AG04450 (cell line): ENCODE data around the gene GAPT. TPM values are rescaled to one million over a fixed set of nuclear protein-coding genes. Genes with fewer than 3 reads are reported as not detected.

Experiments used
- CTCF ChIA-PET: fragments of 300-600, 350-600 bp; formaldehyde crosslinking; extraction: SDS; loops from one replicate; lab custom pipeline; 2022; ENCODE audit warnings: antibody characterized with exemption, inconsistent platforms; lab: Charles Lee
- POLR2A ChIA-PET: fragments of 350-600 bp; formaldehyde crosslinking; extraction: SDS; loops from one replicate; lab custom pipeline; 2021; ENCODE audit warnings: antibody characterized with exemption, inconsistent platforms; lab: Yijun Ruan, JAX
- DNase-seq: peaks from one replicate; pipeline ENCODE4 v3.0.0-alpha.2; 2011; ENCODE audit warnings: low read depth, low spot score
- H3K27ac ChIP-seq: one replicate; pipeline ENCODE4 v1.5.1; 2012; ENCODE audit warnings: low read depth, low read length, control low read depth
- H3K27me3 ChIP-seq: one replicate; pipeline ENCODE4 v1.6.0; 2012; ENCODE audit warnings: low read length; ENCODE audit not compliant: control insufficient read depth, insufficient read depth
- H3K4me3 ChIP-seq: 2 replicates; pipeline ENCODE4 v1.5.1; 2011; ENCODE audit warnings: mild to moderate bottlenecking, low read depth, low read length, control low read depth
- H3K9me3 ChIP-seq: 2 replicates; pipeline ENCODE4 v1.5.1; 2012; ENCODE audit warnings: low read length; ENCODE audit not compliant: control insufficient read depth, insufficient read depth
- polyA plus RNA-seq: library from polyadenylated mRNA; depleted of rRNA; stranded (reverse); fragments of >200 nt; gene quantifications from 2 replicates; pipeline ENCODE4 v1.2.3, GENCODE V29; 2011; rRNA removed
- small RNA-seq: library from RNA; depleted of rRNA; stranded (forward); fragments of <200 nt; gene quantifications from one replicate; pipeline ENCODE3, GENCODE V24; 2012; ENCODE audit warnings: low read depth; ENCODE audit not compliant: insufficient read length
- TF ChIP-seq, protein P1 (sequence below): IDR thresholded peaks from 2 replicates; pipeline ENCODE4 v1.5.1; 2011; ENCODE audit warnings: low read depth, low read length, control low read depth, inconsistent platforms

GAPT gene
- polyA plus RNA-seq, 1 experiment: not detected

DNA sequence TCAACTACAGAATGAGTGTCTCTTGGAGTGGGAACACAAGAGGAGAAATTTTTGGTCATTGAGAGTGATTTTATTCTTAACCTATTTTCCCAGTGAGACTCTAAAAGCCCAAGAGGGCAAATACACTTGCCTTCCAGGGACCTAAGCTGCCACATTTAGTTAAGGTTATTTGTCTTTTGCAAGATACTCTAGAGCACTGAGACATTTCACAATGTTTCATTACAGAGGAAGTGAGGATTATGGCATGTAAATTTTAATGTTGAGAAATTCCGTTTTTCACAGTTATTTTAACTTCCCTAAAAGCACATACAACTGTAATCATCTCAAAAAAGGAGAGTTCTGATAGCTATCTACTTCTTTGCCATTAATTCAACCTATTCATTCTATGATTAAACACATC, 53.0 kb downstream of the GAPT start:
- H3K4me3 ChIP-seq: no peak overlapping the region
- H3K27ac ChIP-seq: no peak overlapping the region
- POLR2A ChIA-PET: no interaction called here
- no peaks in the 10 kb centered on the region for H3K9me3 ChIP-seq
- CTCF ChIA-PET: no interaction called here
- TF ChIP-seq, protein P1, sequence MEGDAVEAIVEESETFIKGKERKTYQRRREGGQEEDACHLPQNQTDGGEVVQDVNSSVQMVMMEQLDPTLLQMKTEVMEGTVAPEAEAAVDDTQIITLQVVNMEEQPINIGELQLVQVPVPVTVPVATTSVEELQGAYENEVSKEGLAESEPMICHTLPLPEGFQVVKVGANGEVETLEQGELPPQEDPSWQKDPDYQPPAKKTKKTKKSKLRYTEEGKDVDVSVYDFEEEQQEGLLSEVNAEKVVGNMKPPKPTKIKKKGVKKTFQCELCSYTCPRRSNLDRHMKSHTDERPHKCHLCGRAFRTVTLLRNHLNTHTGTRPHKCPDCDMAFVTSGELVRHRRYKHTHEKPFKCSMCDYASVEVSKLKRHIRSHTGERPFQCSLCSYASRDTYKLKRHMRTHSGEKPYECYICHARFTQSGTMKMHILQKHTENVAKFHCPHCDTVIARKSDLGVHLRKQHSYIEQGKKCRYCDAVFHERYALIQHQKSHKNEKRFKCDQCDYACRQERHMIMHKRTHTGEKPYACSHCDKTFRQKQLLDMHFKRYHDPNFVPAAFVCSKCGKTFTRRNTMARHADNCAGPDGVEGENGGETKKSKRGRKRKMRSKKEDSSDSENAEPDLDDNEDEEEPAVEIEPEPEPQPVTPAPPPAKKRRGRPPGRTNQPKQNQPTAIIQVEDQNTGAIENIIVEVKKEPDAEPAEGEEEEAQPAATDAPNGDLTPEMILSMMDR: no peak
- H3K27me3 ChIP-seq: no peaks in the 10 kb centered on the region
- no peak for DNase-seq

DNA sequence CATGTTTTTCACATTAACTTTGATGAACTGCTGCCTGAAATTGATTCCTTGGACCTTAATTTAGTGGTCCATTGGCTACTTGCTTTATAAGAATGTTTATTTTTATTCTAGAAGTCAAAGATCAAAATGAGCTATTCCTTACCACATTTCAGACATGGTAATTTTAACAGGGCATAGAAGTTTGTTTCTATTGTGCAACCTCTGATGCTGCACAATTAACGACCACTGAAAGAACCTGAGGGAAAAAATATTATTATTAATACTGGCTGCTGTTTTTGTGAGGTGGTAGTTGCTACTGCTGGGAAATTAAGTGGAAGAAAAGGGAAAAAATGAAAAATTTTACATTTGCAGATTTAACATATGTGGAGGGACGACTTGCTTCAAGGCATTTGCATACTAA, 53.7 kb downstream of the GAPT start:
- H3K9me3 ChIP-seq: no peaks in the 10 kb centered on the region
- ChIA-PET CTCF (no interaction called here), POLR2A (no interaction called here)
- H3K4me3 ChIP-seq: no peak overlapping the region
- H3K27me3 ChIP-seq: no peaks in the 10 kb centered on the region
- no peak for DNase-seq
- TF ChIP-seq, protein P1: no peak
- H3K27ac ChIP-seq: no peak overlapping the region

DNA sequence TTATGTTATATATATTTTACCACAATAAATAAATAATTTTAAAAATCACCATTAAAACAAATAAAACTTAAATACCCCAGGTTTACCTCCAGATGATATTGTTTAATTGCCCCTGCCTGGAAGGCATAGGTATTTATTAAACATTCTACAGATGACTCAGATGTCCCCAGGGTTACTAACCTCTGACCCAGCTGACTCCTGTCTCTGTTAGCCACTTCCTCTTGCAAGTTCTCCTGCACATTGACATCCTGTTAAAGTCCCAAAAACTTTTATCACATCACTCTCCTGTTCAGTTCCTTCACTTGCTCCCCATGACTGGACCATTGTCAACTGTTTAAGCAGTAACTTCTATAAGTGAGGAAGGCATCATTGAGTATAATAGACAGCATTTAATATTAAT, 54.7 kb downstream of the GAPT start:
- CTCF ChIA-PET: no interaction called here
- H3K27me3 ChIP-seq: no peaks in the 10 kb centered on the region
- no peaks in the 10 kb centered on the region for H3K9me3 ChIP-seq
- POLR2A ChIA-PET: no interaction called here
- TF ChIP-seq, protein P1: no peak
- DNase-seq: no peak
- H3K27ac ChIP-seq: no peak overlapping the region
- H3K4me3 ChIP-seq: no peak overlapping the region

Small RNAs within 50 kb of the gene (small RNA-seq; reads per million reads assigned to genes)
- not detected for gene MIR548AE2

Other genes starting within 250 kb of the GAPT start
- 229 and 244 TPM in 2 replicates for gene PLK2, start 31.3 kb upstream of the GAPT start, polyA plus RNA-seq
- not detected in 2 replicates for gene RAB3C, start 91.6 kb downstream of the GAPT start, polyA plus RNA-seq